Non-pigmented ciliary epithelial cell (primary cell): ENCODE results near the gene SPATA3.
"Not testable (repeated sequence)": the region's sequence is repeated elsewhere in the genome, so short reads cannot be mapped to it uniquely, and the experiment has no call there.

Experiments used
- DNase-seq: peaks from one replicate; pipeline ENCODE4 v3.0.0-alpha.2; 2010; ENCODE audit warnings: low read depth

SPATA3 gene

GRCh38 chr2:230995821-230996220 lies at the start of gene SPATA3:
Gene SPATA3, plus strand, starts transcription at chr2:230996121. Its CDS starts 113 bp downstream, at chr2:230996234.
- no peak for DNase-seq

DNA sequence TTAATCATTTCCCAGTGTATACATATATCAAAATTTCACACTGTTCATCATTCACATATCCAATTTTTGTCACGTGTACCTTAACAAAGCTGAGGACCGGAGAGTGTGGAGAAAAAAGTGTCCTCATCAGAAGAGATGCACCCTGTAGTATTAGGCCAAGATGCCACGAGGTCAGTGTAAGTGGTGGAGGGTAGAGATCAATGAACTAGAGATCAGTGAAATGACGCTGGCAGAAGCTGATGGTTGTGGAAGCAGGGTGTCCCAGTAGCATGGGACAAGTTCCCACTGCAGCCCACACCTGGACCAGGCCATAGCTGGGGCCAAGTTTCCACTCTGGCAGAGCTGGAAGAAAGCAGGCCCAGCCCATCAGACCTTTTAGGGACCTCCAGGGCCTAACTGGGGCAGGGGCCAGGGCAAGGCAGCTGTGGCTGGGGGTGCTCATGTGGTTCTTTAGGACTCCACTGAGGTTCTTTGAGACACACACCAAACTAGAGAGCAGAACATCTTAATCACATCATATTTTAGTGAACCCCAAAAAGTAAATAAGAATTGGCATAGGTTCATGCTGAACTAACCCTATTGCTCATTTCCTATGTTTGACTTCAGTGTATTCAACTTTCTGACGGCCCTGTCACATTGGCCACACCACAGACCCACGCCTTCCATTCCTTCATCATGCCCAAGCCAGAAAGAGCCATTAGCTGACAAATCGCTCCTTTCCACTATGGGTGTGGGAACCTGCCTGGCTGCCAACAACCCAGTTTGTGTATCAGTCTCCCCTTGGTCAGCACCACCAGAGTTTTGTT lies 49.3 kb upstream of the SPATA3 start:
- no peak for DNase-seq

GRCh38 chr2:230947235-230947576 lies 48.7 kb upstream of the SPATA3 start:
- no peak for DNase-seq

DNA sequence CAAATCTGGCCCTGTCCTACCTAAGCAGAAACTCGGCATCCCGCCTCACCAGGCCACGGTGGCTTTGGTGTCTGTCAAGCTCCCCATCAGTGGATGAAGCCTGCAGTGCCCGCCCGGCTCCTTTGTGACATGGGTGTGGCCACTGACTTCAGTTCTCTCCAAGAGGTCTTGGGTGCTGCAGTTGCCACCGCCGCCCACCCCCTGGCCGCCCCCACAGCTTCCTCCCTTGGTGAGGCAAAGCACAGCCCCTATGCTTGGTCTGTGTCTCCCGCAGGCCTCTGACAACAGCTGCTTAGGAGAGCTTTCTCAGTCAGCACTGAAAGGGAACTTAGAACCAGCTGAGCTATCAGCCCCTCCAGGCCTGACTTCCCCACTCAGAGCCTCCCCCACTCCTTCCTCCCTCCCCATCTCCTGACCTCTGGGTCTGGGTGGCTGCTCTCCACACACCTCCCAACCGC lies 48.0 kb upstream of the SPATA3 start:
- no peak for DNase-seq

DNA sequence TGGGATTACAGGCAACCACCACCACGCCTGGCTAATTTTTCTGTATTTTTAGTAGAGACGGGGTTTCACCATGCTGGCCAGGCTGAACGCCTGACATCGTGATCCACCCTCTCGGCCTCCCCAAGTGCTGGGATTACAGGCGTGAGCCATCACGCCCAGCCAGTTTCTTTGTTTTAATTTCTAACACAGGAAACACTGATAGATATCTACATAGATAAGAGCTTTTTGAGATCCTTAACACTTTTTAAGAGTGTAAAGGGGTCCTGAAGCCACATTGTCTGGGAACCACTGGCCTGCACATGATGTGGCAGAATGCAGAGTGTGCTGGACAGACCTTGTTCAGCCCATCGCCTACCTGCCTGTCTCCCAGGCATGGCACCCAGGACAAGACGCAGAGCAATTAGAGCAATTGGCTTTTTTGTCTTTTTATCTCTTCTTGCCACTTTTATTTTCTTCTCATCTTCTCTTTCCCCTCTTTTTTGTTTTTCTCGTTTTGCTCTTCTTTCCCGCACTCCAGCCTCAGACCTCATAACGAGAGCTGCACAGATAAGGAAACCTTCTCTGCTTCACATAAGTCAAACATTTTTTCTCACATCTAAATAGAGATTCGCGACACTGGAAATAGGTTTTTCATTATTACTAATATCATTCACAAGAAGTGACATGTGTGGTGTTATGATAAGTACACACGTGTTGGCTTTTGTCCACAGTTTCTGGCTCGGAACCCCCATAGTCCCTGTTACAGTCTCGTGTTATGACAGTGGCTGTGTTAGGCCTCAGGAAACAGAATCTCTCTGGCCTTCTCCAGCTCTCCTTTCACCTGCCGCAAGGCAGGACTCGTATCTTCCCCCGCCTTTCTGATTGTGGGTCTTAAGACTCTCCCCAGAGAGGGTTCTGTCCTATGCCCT lies 45.7 kb upstream of the SPATA3 start:
- DNase-seq = no peak

- no peak for DNase-seq
These were observed 45.0 kb upstream of the SPATA3 start for GRCh38 chr2:230950874-230951339.

DNA sequence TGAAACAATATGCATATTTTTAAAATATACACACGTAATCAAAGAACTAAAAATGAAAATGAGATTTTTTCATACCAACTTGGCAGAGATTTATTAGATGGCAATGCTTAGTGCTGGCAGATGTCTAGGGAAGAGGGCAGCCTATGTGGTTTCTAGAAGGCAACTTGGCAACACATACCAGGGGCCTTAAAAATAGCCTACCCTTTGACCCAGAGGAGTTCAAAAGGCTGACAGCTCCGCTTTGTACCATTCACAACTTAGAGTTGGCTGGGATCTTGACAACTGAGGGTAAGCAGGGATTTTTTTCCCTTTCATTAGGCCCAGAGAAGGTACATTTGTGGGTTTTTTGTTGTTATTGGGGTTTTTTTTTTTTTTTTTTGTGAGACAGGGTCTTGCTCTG lies 44.5 kb upstream of the SPATA3 start:
- DNase-seq = no peak

DNA sequence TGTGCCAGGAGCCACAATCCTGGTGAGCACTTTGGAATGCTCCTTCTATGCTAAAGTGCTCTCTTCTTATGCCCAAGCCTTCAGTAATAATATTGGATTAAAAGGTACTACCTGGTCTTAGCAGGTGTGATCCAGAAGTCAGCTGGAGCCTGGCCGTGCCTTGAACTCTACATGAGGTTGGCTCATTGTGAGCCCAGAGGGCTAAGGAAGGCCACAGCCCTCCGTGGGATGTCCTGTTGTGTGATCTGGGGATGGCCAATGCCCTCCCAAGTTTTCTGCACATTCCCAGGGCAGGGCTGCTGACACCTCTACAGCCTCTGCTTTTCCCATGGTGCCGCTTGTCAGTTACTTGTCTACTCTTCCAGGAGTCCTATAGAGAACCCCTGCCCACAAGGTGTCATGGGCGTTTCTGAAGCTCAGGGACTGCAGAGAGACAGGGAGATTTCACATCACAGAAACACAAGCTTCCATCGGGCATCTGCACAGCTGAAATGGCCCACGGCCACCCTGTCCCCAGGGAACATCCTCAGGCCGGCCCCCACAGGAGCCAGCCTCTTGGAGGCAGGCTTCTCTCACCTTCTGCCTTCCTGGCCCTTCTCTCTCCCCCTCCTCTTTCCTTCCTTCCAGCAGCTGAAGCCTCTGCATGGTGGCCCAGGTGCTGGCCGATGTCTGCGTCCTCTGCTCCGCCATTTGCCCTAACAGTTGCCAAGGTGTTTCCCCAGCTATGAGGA lies 43.5 kb upstream of the SPATA3 start:
- DNase-seq = no peak

- no peak for DNase-seq
These were observed 42.1 kb upstream of the SPATA3 start for GRCh38 chr2:230953845-230954244.

DNA sequence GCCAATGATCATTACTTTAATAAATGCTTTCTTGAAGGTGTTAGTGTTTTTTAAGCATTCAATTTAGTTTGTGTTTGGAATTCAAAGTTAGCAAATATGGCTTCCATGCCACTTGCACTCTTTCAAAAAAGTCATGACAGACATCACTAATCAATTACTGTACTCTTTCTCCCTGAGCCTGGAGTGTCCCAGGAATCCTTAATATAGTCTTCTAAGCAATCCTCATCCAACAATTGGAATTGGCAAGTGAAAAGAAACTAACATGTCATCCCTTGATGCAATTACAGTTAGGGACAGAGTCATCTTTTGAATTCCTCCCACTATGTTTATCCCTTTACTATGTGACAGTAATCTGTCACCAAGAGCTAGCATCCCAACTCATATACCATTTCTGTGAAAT lies 41.2 kb upstream of the SPATA3 start:
- DNase-seq = no peak

DNA sequence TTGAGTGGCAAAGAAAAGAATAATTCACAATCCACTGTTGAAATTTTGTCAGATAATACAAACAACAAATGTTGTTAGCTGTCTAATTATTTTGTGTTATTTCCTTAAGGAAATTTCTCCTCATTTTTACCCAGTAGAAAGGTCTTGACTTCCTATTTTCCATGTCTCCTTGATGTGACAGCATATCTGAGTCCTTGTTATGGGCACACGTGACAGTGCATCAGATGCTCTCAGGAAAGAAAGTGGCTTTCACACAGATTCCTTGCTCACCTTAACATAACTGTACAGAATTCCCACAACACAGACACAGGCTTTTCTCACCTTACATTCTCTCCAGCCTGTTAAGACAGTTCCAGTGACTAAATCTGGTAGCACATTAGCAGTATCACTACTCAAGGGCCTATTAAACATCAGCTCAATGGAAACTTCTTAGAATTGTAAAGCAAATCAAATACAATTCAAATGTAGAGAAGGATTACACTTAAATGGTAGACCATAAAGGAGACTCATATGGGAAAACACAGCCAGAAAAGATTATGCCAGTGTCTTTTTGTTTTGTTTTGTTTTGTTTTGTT lies 40.7 kb upstream of the SPATA3 start:
- DNase-seq = no peak

GRCh38 chr2:230956827-230957755 lies 38.8 kb upstream of the SPATA3 start:
- DNase-seq = no peak

DNA sequence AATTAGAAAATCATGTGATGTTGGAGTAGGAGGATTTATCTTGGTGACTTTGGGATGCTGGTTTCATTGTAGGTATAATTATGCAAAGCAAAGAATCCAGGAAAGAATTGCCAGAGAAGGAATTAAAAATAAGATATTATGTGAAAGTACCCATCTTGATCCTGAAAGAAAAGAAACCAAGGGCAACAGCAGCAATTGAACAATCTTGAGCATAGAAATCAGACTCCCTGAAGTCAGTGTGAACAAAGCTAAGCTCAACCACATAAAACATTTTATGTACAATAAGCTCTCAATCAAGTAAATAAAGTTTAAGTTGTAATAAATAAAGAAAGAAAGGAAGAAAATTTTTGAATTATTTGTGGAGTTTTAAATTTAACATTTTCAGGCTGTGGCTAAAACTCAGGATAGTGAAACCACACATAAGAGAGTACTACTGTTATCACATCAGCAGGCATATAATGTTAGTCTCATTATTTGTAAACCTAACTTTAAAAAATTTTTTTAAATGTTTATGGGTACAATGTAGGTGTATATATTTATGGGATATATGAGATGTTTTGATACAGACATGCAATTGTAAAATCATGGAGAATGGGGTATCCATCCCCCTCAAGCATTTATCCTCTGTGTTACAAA lies 38.0 kb upstream of the SPATA3 start:
- no peak for DNase-seq

DNA sequence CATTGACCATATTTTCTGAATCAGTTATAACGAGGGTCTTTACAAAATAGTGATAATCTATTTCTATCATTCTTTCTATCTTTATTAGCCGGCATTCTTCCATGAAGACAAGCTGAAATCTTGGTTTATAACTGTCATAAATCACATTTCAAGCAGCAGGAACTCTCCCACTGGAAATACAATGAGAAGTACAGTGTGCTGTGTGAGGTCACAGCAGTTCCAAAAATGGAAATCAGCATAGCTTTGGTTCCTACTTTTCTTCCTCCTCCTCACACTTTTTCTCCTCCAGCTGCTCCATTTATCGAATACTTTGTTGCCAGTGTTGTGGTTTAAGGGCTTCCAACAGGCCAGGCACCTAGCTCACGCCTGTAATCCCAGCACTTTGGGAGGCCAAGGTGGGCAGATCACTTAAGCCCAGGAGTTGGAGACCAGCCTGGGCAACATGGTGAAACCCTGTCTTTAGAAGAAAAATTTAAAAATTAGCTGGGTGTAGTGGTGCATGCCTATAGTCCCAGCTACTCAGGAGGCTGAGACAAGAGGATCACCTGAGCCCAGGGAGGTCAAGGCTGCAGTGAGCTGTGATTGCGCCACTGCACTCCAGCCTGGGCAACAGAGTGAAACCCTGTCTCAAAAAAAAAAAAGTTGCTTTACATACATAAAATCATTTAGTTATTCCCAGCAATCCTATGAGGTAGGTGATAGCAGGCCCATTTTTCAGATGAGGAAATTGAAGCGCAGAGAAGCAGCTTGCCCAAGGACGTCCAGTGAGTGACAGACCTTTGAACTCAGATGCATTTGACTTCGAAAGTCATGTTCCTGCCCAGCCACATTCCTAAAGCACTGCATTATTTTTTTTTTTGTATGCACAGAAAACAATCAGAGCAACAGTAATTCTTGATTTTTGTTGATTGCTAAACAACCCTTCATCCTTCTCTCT lies 36.8 kb upstream of the SPATA3 start:
- DNase-seq = no peak

DNA sequence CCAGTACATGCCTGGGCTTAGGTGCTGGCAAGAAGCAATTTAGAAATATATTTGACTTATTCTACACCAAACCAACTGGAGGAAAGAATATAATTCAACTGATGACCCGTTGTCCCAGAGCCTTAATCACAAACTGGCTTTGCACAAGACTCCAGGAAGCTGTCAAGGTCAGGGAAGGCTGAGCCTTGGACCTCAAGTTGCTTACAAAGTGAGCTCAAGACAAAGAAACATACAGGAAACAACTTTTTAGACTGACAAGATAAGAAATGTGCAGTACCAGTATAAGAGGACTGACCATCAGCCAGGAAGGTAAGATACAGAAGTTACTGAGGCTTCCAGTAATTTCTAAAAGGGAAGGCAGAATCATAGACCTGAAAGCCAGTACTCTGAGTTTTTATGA lies 35.9 kb upstream of the SPATA3 start:
- no peak for DNase-seq

GRCh38 chr2:230961091-230961491 lies 34.8 kb upstream of the SPATA3 start:
- DNase-seq = no peak

DNA sequence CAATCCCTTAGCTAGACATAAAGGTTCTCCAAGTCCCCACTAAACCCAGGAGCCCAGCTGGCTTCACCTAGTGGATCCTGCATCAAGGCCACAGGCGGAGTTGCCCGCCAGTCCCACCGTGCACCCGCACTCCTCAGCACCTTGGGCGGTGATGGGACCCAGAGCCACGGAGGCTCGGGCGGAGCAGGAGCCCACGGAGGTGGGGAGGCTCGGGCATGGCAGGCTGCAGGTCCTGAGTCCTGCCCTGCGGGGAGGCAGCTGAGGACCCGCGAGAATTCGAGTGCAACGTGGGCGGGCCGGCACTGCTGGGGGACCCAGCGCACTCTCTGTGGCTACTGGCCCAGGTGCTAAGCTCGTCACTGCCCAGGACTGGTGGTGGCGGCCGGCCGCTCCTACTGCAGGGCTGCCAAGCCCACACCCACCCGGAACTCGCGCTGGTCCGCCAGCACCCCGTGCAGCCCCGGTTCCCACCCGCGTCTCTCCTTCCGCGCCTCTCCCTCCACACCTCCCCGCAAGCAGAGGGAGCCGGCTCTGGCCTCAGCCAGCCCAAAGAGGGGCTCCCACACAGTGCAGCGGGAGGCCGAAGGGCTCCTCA lies 31.7 kb upstream of the SPATA3 start:
- no peak for DNase-seq

GRCh38 chr2:230967113-230967512 lies 28.8 kb upstream of the SPATA3 start:
- DNase-seq = no peak

DNA sequence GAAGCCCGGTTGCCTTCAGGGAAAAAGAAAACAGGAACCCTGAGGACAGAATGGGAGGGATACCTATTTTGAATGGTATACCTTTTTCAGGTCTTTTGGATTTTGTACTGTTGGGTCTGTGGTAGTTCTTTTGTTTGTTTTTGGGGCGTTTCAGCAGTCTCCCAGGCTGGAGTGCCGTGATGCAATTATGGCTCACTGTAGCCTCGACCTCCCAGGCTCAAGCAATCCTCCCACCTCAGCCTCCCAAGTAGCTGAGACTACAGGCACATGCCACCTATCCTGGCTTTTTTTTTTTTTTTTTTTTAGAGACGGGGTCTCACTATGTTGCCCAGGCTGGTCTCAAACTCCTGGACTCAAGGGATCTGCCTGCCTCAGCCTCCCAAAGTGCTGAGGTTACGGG lies 27.6 kb upstream of the SPATA3 start:
- DNase-seq = not testable (repeated sequence)
